22Rv1 (cell line): ENCODE data around the gene PCSK5.
"Not testable (repeated sequence)": the region's sequence is repeated elsewhere in the genome, so short reads cannot be mapped to it uniquely, and the experiment has no call there.

Source experiments
- CTCF ChIP-seq: fragments of 450-650 bp; IDR thresholded peaks from 2 replicates; pipeline ENCODE4 v1.5.1; 2017; ENCODE audit warnings: mild to moderate bottlenecking
- ZFX ChIP-seq: fragments of 450-650 bp; IDR thresholded peaks from 2 replicates; pipeline ENCODE4 v1.6.1; 2017; ENCODE audit warnings: antibody characterized with exemption, borderline replicate concordance

GRCh38 chr9:76324030-76324429, 433.6 kb downstream of the PCSK5 start:
- TF ChIP-seq CTCF, ZFX: not testable (repeated sequence)
